Ramos (cell line): ENCODE measurements around the gene GMDS.

ENCODE experiments used
- in situ Hi-C: fragments of 300-500 bp; cut with MboI; formaldehyde crosslinking; loops from one replicate; pipeline ENCODE4 v1.14.3; 2022; ENCODE audit warnings: low sequenced_read_pairs; ENCODE audit not compliant: unreplicated experiment

GMDS gene

DNA sequence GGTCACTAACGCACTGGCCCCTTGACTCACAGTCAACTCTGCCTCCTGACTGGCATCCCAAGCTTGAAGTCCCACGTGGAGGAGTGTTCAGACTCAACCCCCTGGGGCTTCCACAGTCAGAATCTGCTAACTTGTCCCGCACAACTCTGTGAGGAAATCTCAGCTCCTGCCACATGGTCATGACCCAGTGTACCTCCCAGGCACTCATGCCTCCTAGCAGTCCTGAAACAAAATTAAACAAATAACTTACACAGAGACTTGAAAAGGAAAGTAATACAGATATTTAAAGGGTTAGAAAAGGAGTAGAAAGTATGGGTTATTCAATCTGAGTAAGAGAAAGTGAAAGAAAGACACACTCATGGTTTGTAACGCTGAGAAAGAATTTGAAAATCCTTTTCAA, 134.9 kb downstream of the GMDS start:
- in situ Hi-C loops, result no loop called here

DNA sequence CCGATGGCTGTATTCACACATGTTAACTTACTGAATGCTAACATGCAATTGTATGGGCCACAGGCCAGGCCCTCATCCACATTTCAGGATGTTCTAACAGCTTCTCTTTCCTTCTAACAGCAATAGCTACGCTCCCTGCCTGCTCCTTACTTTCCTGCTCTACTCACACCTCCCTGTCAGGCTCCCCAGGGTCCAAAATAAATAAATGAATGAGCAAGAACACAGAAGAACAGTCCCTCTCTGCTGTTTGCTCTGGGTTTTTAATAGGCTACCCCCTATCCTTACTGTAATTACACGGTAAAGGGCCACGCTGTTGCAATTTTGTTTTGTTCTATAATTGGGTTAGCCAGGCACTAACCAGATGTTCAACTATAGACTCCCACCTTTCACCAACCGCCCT, 135.6 kb downstream of the GMDS start:
- in situ Hi-C loops, result no loop called here

DNA sequence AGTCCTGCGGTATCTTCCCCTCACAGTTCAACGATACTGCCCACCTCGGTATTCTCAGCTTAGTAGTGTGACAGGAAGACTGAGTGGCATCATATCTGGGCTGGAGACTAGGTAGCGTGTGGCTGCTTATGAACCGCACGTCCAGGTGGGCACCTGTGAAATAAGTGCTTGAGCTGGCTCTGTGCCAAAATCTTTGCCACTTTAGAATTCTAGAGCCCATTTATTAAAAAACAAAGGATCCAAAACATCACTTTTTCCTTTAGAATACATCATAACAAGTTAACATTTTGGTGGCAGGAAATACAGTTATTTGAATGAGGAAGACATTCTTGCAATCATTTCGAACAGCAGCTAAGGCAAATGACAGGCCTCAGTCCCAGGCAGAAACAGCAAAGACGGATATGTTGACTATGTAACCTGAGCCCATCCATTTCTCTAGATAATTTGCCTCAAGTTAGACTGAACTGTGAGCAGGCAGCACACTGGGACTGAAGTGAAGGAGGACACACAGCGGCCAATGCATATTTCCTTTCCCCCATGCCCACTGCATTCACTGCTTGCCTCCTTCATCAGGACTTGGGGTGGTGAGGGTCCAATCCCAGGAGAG, 136.6 kb downstream of the GMDS start:
- in situ Hi-C loops, result no loop called here

DNA sequence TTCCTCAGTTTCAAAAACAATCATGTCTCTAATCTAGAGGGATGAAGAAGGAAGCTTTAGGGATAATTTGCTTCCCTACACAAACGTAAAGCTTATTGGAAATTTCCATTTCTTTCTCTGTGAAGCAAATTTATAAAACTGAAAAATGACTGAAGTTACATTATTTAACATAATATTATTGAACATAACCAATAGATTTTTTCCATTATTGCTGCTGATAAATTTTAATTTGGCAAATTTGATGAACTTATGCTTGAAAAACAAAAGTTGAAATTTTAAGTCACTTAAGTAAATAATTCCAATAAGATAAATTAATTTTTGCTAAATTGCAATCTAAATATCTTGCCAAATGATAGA, 140.9 kb downstream of the GMDS start:
- in situ Hi-C loops, result no loop called here

DNA sequence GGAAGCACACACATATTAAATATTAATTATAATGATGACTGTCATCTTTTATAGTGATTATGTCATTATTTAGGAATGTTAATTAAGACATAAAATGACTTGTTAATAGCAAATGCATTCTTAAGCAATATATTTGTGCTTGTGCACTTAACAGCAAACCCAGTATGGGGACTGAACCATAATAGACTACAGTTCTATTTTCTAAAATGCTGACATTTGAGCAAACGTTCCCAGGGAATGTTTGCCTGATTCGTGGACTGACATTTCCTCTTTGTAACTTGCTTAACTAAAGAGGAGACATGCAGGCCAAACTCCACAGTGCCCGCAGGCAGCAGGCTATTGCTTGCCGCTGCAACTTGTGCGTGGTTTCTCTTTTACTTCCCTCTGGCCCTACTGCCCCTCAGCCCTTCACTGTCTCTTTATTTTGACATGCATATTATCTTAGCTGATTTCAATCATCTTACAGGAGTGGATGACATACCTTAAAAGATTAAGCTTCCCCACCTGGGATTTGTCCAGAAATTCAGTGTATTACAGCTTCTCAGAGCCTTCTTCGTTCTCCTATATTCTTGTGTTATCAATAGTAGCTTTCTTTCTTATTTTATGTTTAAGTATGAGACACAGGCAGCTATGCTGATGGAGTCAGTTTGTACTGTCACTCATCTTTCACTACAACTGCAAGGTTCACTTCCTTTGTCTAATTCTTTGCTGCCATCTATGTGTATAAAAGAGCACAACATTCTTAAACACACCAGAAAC, 141.5 kb downstream of the GMDS start:
- in situ Hi-C loops, result no loop called here

DNA sequence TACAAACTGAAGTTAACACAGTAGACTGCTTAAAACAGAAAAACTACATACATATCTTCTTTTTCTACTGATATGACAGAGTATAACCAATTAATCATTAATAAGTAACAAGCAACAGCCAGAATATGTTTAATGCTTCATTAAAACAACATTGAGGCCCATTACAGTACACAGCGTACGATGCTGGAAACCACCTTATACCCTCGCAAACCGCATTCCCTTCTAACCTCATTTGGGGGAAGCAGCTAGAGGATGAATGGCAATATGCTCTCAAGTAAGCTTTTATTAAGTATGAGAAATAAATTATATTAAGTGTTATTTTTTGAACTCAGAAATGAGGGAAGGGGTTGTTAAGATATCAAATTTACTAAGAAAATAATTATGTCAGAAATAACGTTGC, 142.4 kb downstream of the GMDS start:
- in situ Hi-C loops, result no loop called here

DNA sequence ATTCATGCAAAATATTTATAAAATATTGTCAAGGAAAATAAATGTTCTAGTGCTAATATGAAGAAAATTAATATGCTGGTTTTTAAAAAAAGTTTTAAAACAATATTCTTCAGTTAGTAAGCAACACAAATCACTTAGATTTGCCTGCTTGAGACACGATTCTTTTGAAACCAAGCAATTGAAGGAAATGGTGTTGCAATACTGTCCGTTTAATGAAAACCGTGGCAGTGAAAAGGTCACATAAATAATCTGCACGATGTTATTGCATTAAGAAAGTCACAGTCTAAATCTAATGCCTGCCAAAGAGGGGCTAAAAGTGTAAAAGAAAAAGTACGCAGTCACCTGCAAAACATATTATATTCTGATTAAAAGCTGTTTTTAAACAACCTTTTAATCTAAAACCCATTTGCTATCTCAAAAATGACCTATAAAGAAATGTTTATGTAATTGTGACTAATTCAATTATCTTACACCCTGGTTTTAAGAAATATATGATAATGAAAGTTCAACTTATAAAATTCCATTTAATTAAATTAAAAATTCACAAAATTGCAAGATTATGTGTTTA, 143.0 kb downstream of the GMDS start:
- in situ Hi-C loops, result no loop called here

DNA sequence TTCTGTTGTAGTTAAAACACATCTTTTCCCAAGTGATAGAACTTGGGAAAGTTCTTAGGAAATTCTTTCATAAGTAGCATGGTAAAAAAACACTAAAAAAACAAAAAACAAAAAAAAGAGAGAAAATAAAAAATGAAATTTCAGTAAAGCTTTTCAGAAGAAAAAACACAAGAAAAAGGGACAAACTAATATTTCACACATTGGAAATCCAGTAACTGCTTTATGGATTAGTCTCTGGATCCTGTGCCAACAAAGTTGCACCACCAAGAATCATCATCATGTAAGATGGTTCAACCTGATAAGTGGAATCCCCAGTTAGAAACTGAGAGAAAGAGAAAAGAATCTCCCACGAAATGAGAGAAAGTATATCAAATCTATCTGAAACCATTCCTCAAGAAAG, 144.2 kb downstream of the GMDS start:
- in situ Hi-C loops, result no loop called here

DNA sequence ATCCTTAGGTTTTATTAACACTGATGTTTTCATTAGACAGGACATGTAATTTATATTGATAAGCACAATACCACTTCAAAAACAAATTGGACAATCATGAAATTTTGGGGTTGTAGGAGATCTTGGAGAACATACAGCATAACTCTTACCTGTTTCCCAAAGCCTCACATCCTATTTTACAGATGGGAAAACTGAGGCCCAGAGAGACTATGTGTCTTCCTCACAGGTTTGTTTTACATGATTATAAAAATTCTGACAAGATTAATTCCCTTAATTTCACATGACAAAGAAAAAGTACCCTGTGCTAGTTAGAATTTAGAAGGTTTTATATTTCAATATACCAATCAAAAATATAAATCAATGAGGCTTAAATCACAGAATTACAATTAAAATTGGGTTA, 145.5 kb downstream of the GMDS start:
- in situ Hi-C loops, result no loop called here

DNA sequence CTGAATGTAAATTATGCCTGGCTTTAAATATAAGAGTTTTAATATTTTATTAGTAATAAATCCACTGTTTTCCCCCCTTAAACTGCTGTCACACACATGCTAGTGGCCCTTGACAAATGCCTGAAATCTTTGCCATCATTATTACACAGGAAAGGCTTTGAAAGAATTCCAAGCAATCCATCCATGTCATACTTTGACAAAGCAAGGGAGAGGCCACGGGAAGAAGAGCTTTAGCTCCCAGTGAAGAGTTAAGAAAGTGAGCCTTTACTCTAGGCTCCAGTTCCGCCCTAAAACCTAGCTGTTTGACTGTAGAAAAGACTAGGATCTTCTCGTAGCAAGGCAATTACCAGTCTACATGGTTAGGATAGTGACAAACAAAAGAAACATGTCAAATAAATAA, 147.9 kb downstream of the GMDS start:
- in situ Hi-C loops, result no loop called here

DNA sequence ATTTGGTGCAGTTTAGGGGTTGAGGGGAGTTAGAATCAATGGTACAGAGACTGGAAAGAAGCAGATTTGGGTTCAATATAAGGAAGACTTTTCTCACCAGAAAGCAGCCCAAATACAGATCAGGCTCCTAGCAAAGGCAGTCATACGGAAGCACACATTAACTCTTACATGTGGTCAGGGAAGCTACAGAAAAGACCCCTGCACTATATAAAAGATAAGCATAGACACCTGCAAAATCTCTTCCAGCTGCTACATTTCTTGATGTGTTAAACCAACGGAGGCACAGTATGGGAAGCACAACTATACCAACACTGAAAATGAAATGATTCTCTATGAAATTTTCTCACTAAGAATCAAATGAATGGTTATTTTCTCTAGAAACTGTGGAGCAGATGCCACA, 150.8 kb downstream of the GMDS start:
- in situ Hi-C loops, result no loop called here

DNA sequence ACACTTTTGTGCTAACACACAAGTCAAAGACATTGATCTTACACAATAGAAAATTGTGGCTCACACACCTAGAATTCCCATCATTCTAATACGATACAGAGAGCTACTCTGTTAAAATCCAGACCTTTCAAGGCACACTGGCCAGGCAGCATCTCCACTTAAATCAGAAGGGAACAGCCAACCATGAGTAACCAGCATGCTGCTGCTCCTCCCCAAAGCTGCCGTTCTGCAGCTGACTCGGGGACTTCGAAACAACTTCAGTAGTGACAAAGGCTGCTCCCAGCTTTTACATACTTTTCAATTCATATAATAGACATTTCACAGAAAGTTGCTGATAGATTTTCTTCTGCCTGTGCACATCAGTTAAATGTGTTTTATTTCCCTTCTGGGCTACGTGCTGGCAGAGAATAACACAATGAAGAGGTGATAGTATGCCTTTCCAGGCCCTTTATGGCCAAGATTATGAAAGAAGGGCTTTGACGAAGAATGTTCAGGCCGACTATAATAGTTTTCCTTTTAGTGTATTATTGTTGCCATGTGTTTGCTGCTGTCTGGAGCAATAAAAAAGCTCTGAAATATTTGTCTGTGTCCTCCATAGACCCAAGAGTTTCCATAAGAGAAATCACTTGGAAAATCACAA, 159.0 kb downstream of the GMDS start:
- in situ Hi-C loops, result no loop called here

DNA sequence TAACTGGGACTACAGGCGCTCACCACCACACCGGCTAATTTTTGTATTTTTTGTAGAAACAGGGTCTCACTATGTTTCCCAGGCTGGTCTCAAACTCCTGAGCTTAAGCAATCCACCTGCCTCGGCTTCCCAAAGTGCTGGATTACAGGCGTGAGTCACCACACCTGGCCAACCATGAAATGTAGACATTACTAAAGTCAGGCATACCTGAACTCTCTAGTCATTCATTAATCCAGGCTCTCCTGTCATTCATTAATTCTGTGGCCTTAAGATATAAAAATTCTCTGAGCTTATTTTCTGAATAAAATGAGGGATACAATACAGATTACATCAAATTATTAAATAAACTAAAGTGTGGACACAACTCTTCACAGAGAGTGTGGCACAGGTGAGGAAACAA, 159.7 kb downstream of the GMDS start:
- in situ Hi-C loops, result no loop called here

DNA sequence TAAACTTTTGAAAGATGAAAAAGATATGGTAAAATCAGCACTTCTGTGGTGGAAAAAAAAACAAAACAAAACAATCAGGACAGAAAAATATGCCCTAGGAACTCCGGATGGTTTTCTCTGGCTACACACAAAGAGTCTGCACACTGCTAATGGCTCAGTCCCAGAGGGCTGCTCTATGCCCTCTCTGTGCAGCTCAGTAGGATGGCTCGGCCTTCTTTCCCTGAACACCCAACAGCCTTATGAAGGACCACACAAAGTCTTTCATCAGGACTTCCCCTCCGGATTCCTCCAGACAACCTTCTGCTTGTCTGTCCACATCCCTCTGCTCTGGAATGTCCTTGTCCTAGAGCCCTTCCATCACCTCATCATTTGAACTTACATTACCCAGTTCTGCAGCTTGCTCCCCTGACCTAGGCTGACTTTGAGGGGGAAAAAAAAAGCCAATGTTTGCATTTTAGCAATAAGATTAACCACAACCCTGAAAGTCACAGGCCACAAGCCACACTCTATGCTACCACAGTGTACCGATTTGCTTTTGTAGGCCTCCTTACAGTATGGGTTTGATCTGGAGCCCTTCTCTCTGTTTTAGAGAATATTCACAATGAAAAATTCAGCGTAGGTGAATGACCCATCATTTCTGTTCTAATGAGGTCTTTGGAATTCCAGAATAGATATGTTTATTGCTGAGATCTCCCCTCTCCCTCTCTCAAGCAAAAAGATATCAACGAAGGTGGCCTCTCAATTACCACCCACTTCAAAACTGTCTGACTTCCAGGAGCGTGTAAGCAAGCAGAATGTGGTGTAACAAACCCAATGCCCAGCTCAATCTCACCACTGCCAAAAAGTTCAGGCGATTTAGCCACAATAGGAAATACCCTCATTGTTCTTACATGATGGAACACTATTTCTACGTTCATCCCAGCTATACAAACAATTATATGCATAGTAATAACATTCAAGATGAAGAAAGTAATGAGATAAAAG, 164.0 kb downstream of the GMDS start:
- in situ Hi-C loops, result no loop called here

DNA sequence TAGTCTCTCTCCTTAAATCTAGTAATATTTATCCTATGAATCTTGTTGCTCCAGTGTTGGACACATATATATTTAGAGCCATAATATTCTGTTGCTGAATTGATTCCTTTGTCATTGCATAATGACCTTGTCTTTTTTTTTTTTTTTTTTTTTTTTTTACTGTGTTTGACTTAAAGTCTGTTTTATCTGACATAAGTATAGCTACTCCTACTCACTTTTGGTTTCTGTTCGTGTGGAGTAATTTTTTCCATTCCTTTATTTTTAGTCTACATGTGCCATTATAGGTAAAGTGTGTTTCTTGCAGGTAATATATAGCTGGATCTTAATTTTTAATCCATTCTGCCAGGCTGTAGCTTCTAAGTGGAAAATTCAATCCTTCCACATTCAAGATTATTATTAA, 166.5 kb downstream of the GMDS start:
- in situ Hi-C loops, result no loop called here

DNA sequence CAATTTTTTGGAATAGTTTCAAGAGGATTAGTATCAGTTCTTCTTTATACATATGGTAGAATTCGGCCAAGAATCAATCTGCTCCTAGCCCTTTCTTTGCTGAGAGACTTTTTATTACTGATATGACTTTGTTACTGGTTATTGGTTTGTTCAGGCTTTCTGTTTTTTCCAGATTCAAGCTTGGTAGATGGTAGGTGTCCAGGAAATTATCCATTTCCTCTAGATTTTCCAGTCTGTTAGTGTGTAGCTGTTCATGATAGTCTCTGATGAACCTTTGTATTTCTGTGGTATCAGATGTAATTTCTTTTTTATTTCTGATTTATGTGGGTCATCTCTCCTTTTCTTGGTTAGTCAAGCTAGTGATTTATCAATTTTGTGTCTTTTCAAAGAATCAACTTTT, 167.6 kb downstream of the GMDS start:
- in situ Hi-C loops, result no loop called here

DNA sequence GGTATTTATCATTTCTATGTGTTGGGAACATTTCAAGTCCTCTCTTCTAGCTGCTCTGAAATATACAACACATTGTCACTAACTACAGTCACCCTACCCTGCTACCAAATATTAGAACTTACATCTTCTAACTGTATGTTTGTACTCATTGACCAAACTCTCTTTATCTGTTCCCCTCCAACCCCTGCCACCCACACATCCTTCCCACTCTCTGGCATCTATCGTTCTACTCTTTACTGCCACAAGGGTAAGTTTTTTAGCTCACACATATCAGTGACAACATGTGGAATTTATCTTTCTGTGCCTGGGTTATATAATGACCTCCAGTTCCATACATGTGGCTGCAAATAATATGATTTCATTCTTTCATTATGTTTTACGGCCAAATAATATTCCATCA, 171.9 kb downstream of the GMDS start:
- in situ Hi-C loops, result no loop called here

DNA sequence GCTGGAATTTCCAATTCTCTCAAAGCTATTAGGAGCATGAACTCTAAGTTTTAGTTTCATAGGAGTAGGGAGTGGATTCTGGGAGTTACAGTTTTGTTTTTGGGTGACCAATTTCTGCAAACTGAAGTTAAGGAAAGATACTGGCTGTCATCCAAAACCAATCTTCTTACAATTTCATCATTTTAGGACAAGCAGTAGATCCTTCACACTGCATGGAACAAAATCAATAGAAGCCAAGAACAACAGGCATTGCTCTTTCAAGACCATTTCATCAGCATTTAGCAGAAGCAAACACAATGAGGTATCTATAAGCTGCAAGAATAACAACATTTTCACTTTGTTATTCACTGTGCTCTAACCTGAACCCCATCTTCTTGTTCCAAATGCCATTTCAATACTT, 173.0 kb downstream of the GMDS start:
- in situ Hi-C loops, result no loop called here

DNA sequence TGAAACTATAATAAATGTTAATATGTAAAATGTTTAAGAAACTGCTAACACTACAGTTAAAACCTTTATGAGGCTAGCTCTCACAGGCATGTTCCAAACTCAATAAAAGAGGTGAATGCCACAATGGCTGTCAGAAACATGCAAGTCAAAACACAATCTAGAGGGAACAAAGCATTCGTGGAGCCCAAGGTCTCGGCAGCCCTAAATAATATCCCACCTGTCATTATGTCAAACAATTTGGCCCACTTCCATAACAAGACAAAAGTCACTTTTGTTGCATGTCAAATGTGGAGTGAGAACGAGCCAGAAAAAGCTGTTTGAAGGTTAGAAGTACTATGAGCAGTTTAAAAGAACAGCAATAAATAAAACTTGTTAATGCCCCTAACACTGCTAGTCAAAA, 181.9 kb downstream of the GMDS start:
- in situ Hi-C loops, result no loop called here

DNA sequence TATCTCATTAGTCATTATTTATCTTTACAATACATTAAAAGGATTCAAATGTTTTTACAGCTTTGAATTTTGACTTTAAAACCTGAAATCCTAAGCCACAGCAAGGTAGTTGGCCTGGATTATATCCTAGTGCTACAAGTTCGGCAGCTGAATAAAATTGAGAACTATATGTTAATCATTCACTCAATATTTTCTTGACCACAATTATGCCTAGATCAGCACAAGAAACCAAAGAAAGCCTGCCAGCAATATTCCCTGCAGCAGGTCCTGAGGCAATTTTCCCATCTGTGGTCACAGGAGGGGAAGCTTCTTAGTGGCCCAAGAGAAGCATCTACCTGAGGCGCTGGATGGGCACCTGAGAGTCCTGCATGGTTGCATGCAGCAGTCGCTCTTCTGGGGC, 183.5 kb downstream of the GMDS start:
- in situ Hi-C loops, result no loop called here
